IMR-90 (cell line): ENCODE data around the gene CCDC12. TPM values are rescaled to one million over a fixed set of nuclear protein-coding genes. Genes with fewer than 3 reads are reported as not detected.

ENCODE experiments used
- ATAC-seq: fragments of 200-7000 bp; cut with Tn5 transposase; 2 replicates; pipeline ENCODE4 v1.9.1; 2020; ENCODE audit warnings: low read depth, mild to moderate bottlenecking, moderate library complexity
- BruUV-seq: library from RNA; stranded (reverse); fragments of 400-500 nt; replicated peaks from 2 replicates; lab custom pipeline; 2021; lab: Mats Ljungman, UMichigan
- CTCF ChIA-PET: fragments of 300-600 bp; formaldehyde crosslinking; extraction: SDS; loops from one replicate; lab custom pipeline; 2021; ENCODE audit warnings: antibody characterized with exemption; lab: Yijun Ruan, JAX
- POLR2A ChIA-PET: fragments of 300-600 bp; sonication (Branson Sonifier 250); formaldehyde crosslinking; loops from one replicate; lab custom pipeline; 2022; ENCODE audit warnings: antibody characterized with exemption; ENCODE audit not compliant: unreplicated experiment; lab: Charles Lee
- DNase-seq: peaks from one replicate; pipeline ENCODE4 v3.0.0; 2013
- H2AFZ ChIP-seq: replicated peaks from 2 replicates; pipeline ENCODE3; 2013; ENCODE audit warnings: low read length, mild to moderate bottlenecking; ENCODE audit not compliant: poor library complexity
- H2AK5ac ChIP-seq: 2 replicates; pipeline ENCODE4 v1.6.1; 2013; ENCODE audit warnings: low read depth, low read length, inconsistent platforms
- H2AK9ac ChIP-seq: replicated peaks from 2 replicates; pipeline ENCODE3; 2013; ENCODE audit warnings: mild to moderate bottlenecking, low read depth, low read length, moderate library complexity; ENCODE audit not compliant: poor library complexity
- H2BK120ac ChIP-seq: 2 replicates; pipeline ENCODE4 v1.6.1; 2013; ENCODE audit warnings: low read depth, low read length, inconsistent platforms
- H2BK15ac ChIP-seq: 3 replicates; pipeline ENCODE4 v1.6.1; 2013; ENCODE audit warnings: low read depth, low read length, inconsistent platforms
- H2BK20ac ChIP-seq: 2 replicates; pipeline ENCODE4 v1.6.1; 2013; ENCODE audit warnings: low read depth, mild to moderate bottlenecking, inconsistent platforms, low read length, moderate library complexity
- H2BK5ac ChIP-seq: 2 replicates; pipeline ENCODE4 v1.6.1; 2013; ENCODE audit warnings: mild to moderate bottlenecking, low read depth, low read length, inconsistent platforms; ENCODE audit not compliant: poor library complexity, severe bottlenecking
- H3K14ac ChIP-seq: replicated peaks from 2 replicates; pipeline ENCODE4 v1.6.1; 2013; ENCODE audit warnings: low read depth, low read length, inconsistent platforms
- H3K18ac ChIP-seq: 2 replicates; pipeline ENCODE4 v1.6.1; 2013; ENCODE audit warnings: low read depth, low read length, control low read depth
- H3K23ac ChIP-seq: 2 replicates; pipeline ENCODE4 v1.6.1; 2013; ENCODE audit warnings: low read depth, low read length, inconsistent platforms
- H3K27ac ChIP-seq: 2 replicates; pipeline ENCODE4 v1.5.1; 2013; ENCODE audit warnings: mild to moderate bottlenecking, control low read depth, low read length; ENCODE audit not compliant: insufficient read depth
- H3K27me3 ChIP-seq: 2 replicates; pipeline ENCODE4 v1.6.1; 2013; ENCODE audit warnings: low read length; ENCODE audit not compliant: control insufficient read depth, insufficient read depth
- H3K36me3 ChIP-seq: 2 replicates; pipeline ENCODE4 v1.6.1; 2013; ENCODE audit warnings: low read length, mixed read lengths; ENCODE audit not compliant: control insufficient read depth, insufficient read depth
- H3K4ac ChIP-seq: 2 replicates; pipeline ENCODE4 v1.6.1; 2013; ENCODE audit warnings: low read depth, low read length, inconsistent platforms
- H3K4me1 ChIP-seq: 2 replicates; pipeline ENCODE4 v1.6.1; 2013; ENCODE audit warnings: low read length, mixed read lengths; ENCODE audit not compliant: control insufficient read depth, insufficient read depth
- H3K4me2 ChIP-seq: 2 replicates; pipeline ENCODE4 v1.6.1; 2013; ENCODE audit warnings: low read depth, mild to moderate bottlenecking, control low read depth, low read length, moderate library complexity
- H3K4me3 ChIP-seq: 2 replicates; pipeline ENCODE4 v1.5.1; 2013; ENCODE audit warnings: low read depth, mild to moderate bottlenecking, control low read depth, low read length, moderate library complexity; ENCODE audit not compliant: insufficient read depth
- H3K56ac ChIP-seq: 2 replicates; pipeline ENCODE4 v1.6.1; 2013; ENCODE audit warnings: low read length, inconsistent platforms; ENCODE audit not compliant: insufficient read depth; ENCODE audit errors: extremely low read depth
- H3K79me1 ChIP-seq, 2 experiments: 2 replicates each; pipeline ENCODE4 v1.6.1; 2013; ENCODE audit warnings: low read length in 2 of 2, inconsistent platforms in 1 of 2, low read depth in 1 of 2
- H3K9ac ChIP-seq: 2 replicates; pipeline ENCODE4 v1.6.1; 2013; ENCODE audit warnings: low read depth, low read length, control low read depth
- H3K9me1 ChIP-seq: 2 replicates; pipeline ENCODE4 v1.6.1; 2013; ENCODE audit warnings: low read length, inconsistent platforms; ENCODE audit not compliant: insufficient read depth
- H3K9me3 ChIP-seq: 2 replicates; pipeline ENCODE4 v1.6.1; 2013; ENCODE audit warnings: low read length; ENCODE audit not compliant: control insufficient read depth, insufficient read depth
- H4K20me1 ChIP-seq: 2 replicates; pipeline ENCODE4 v1.6.1; 2013; ENCODE audit warnings: low read length, inconsistent platforms; ENCODE audit not compliant: insufficient read depth
- H4K5ac ChIP-seq: 2 replicates; pipeline ENCODE4 v1.6.1; 2013; ENCODE audit warnings: mild to moderate bottlenecking, low read depth, low read length, control low read depth
- H4K8ac ChIP-seq, 2 experiments: 2 replicates each; pipeline ENCODE4 v1.6.1; 2013; ENCODE audit warnings: low read depth in 2 of 2, low read length in 2 of 2, control low read depth in 1 of 2, inconsistent platforms in 1 of 2
- H4K91ac ChIP-seq: 2 replicates; pipeline ENCODE4 v1.6.1; 2013; ENCODE audit warnings: low read depth, low read length, inconsistent platforms; ENCODE audit not compliant: insufficient read depth
- CEBPB ChIP-seq: IDR thresholded peaks from 2 replicates; pipeline ENCODE4 v1.6.1; 2012; ENCODE audit warnings: low read depth, low read length, improper control_type of control experiment
- CHD1 ChIP-seq: IDR thresholded peaks from 2 replicates; pipeline ENCODE4 v1.6.1; 2012; ENCODE audit warnings: low read depth, low read length, improper control_type of control experiment
- FOS ChIP-seq: fragments of 150-350 bp; IDR thresholded peaks from 2 replicates; pipeline ENCODE4 v1.6.1; 2016; ENCODE audit warnings: low read depth, low read length
- MAFK ChIP-seq: IDR thresholded peaks from 2 replicates; pipeline ENCODE4 v1.6.1; 2012; ENCODE audit warnings: low read depth, low read length, improper control_type of control experiment
- MAZ ChIP-seq: IDR thresholded peaks from 2 replicates; pipeline ENCODE4 v1.6.1; 2012; ENCODE audit warnings: low read depth, mild to moderate bottlenecking, low read length, improper control_type of control experiment, moderate library complexity, borderline replicate concordance
- MXI1 ChIP-seq: IDR thresholded peaks from 2 replicates; pipeline ENCODE4 v1.6.1; 2012; ENCODE audit warnings: low read depth, mild to moderate bottlenecking, low read length, moderate library complexity, borderline replicate concordance
- NFE2L2 ChIP-seq: fragments of 150-350 bp; IDR thresholded peaks from 2 replicates; pipeline ENCODE4 v1.6.1; 2016; ENCODE audit warnings: low read depth, mild to moderate bottlenecking, low read length
- POLR2A ChIP-seq: IDR thresholded peaks from 2 replicates; pipeline ENCODE4 v1.6.1; 2012; ENCODE audit warnings: mild to moderate bottlenecking, low read depth, low read length
- RAD21 ChIP-seq: IDR thresholded peaks from 2 replicates; pipeline ENCODE4 v1.6.1; 2012; ENCODE audit warnings: low read length, improper control_type of control experiment
- RCOR1 ChIP-seq: IDR thresholded peaks from 2 replicates; pipeline ENCODE4 v1.6.1; 2012; ENCODE audit warnings: mild to moderate bottlenecking, low read length, improper control_type of control experiment; ENCODE audit not compliant: insufficient replicate concordance
- SMC3 ChIP-seq: fragments of 150-350 bp; IDR thresholded peaks from 2 replicates; pipeline ENCODE4 v1.6.1; 2016; ENCODE audit warnings: low read depth, mild to moderate bottlenecking, antibody characterized with exemption, low read length, moderate library complexity
- WGBS, 2 experiments: methylation state at CpG; one replicate each; pipeline versions ENCODE4 v1.1.5 to v1.1.7; 2013; ENCODE audit warnings: missing lambda C conversion rate in 2 of 2; ENCODE audit not compliant: insufficient read length in 1 of 2; ENCODE audit errors: extremely low coverage in 2 of 2; 5-methylcytosine and 5-hydroxymethylcytosine counted together
- dilution Hi-C: fragments of 300-500 bp; cut with HindIII; formaldehyde crosslinking; loops from one replicate; pipeline ENCODE4 v1.14.3; 2018; ENCODE audit warnings: low sequenced_read_pairs; ENCODE audit not compliant: unreplicated experiment
- in situ Hi-C: fragments of 300-500 bp; cut with MboI; formaldehyde crosslinking; loops from 3 replicates; pipeline ENCODE4 v1.14.3; 2019; ENCODE audit warnings: low sequenced_read_pairs, inconsistent platforms, mixed read lengths
- intact Hi-C: fragments of 100-400 bp; cut with micrococcal nuclease; formaldehyde crosslinking; loops from 2 replicates; pipeline ENCODE4 v1.10.0; 2022
- polyA plus RNA-seq, 3 experiments: library from polyadenylated mRNA; depleted of rRNA; stranded (reverse); fragments of >200 nt; gene quantifications; 2 replicates each; pipeline ENCODE4 v1.2.3, GENCODE V29; 2012; ENCODE audit warnings: low replicate concordance in 1 of 3
- total RNA-seq: library from RNA; depleted of rRNA; stranded (reverse); fragments of >200 nt; gene quantifications from 2 replicates; pipeline ENCODE4 v1.2.3, GENCODE V29; 2012
- TF ChIP-seq, protein P1 (sequence below): conservative IDR thresholded peaks from 2 replicates; pipeline ENCODE4 v1.5.1; 2012; ENCODE audit warnings: mild to moderate bottlenecking, low read depth, low read length, improper control_type of control experiment
- TF ChIP-seq, protein P2 (sequence below): fragments of 150-350 bp; IDR thresholded peaks from 2 replicates; pipeline ENCODE4 v1.6.1; 2017; ENCODE audit warnings: mild to moderate bottlenecking, antibody characterized with exemption, low read length, low read depth
- TF ChIP-seq, protein P3 (sequence below): fragments of 150-350 bp; IDR thresholded peaks from 2 replicates; pipeline ENCODE4 v1.6.1; 2016; ENCODE audit warnings: low read depth, mild to moderate bottlenecking, low read length, moderate library complexity, borderline replicate concordance

Gene CCDC12
- total and polyA plus RNA-seq, 2 of the 4 experiments (the other 2 are of a cell fraction), result 15.2 to 35.1 TPM

GRCh38 chr3:46895761-46896160, 80.8 kb downstream of the CCDC12 start:
- intact Hi-C loops, result loop anchor here (1.0 kb wide), 2 partner anchors 29 to 190 kb away; no protein-coding TSS in a partner anchor
- dilution Hi-C loops, result no loop called here
- ATAC-seq, result no peak

More at GRCh38 chr3:46895761-46896160, 80.8 kb downstream of the CCDC12 start:
- no peak for DNase-seq
- Histone ChIP-seq H3K79me1 (no peaks in the 10 kb centered on the region), H3K23ac (no peak overlapping the region), H2AFZ (no peak overlapping the region), H3K27ac (no peak overlapping the region), H3K9me1 (0 out of 2 replicates have a peak, but pooled peaks cover 3% of the 10 kb centered on the region), H3K4me1 (no peaks in the 10 kb centered on the region; the same call in 1 of the 2 replicates), H3K14ac (no peak overlapping the region), H4K5ac (no peak overlapping the region), H2AK5ac (no peak overlapping the region), H2BK120ac (no peak overlapping the region), H2AK9ac (no peak overlapping the region), H3K4me2 (no peak overlapping the region), H3K4me3 (no peak overlapping the region), H4K8ac (no peak overlapping the region), H3K27me3 (peaks cover 28% of the 10 kb centered on the region), H3K56ac (no peak overlapping the region), H2BK20ac (no peak overlapping the region), H4K91ac (no peak overlapping the region), H3K9me3 (no peaks in the 10 kb centered on the region), H3K36me3 (no peaks in the 10 kb centered on the region), H2BK15ac (no peak overlapping the region), H3K18ac (no peak overlapping the region), H3K4ac (no peak overlapping the region), H2BK5ac (no peak overlapping the region), H4K20me1 (peaks cover 4% of the 10 kb centered on the region; the same call in 1 of the 2 replicates), H3K9ac (no peak overlapping the region)
- POLR2A ChIA-PET, result no interaction called here
- TF ChIP-seq FOS, result no peak
- TF ChIP-seq, protein P1, sequence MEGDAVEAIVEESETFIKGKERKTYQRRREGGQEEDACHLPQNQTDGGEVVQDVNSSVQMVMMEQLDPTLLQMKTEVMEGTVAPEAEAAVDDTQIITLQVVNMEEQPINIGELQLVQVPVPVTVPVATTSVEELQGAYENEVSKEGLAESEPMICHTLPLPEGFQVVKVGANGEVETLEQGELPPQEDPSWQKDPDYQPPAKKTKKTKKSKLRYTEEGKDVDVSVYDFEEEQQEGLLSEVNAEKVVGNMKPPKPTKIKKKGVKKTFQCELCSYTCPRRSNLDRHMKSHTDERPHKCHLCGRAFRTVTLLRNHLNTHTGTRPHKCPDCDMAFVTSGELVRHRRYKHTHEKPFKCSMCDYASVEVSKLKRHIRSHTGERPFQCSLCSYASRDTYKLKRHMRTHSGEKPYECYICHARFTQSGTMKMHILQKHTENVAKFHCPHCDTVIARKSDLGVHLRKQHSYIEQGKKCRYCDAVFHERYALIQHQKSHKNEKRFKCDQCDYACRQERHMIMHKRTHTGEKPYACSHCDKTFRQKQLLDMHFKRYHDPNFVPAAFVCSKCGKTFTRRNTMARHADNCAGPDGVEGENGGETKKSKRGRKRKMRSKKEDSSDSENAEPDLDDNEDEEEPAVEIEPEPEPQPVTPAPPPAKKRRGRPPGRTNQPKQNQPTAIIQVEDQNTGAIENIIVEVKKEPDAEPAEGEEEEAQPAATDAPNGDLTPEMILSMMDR, result no peak
- TF ChIP-seq MAFK, result no peak
- TF ChIP-seq, protein P2, sequence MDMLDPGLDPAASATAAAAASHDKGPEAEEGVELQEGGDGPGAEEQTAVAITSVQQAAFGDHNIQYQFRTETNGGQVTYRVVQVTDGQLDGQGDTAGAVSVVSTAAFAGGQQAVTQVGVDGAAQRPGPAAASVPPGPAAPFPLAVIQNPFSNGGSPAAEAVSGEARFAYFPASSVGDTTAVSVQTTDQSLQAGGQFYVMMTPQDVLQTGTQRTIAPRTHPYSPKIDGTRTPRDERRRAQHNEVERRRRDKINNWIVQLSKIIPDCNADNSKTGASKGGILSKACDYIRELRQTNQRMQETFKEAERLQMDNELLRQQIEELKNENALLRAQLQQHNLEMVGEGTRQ, result no peak
- TF ChIP-seq NFE2L2, result no peak
- no peak for TF ChIP-seq CHD1
- no peak for TF ChIP-seq MAZ
- TF ChIP-seq RAD21, result no peak
- no peak for TF ChIP-seq SMC3
- TF ChIP-seq POLR2A, result no peak
- TF ChIP-seq CEBPB, result no peak
- no peak for TF ChIP-seq MXI1
- TF ChIP-seq RCOR1, result no peak
- TF ChIP-seq, protein P3, sequence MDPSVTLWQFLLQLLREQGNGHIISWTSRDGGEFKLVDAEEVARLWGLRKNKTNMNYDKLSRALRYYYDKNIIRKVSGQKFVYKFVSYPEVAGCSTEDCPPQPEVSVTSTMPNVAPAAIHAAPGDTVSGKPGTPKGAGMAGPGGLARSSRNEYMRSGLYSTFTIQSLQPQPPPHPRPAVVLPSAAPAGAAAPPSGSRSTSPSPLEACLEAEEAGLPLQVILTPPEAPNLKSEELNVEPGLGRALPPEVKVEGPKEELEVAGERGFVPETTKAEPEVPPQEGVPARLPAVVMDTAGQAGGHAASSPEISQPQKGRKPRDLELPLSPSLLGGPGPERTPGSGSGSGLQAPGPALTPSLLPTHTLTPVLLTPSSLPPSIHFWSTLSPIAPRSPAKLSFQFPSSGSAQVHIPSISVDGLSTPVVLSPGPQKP, result no peak
- BruUV-seq, result no TSS peak
- WGBS, 2 experiments, result 100% methylated on average over 1 of the region's 4 CpGs; no CpG with 5 or more reads in 1 of the 2 experiments
- in situ Hi-C loops, result loop anchor here (5.0 to 25.0 kb wide), 2 partner anchors 193 to 408 kb away; partner anchors contain the start of genes RTP3 and TMIE
- CTCF ChIA-PET, result interaction anchor here (1.6 kb wide), 1 partner anchor 188 kb away, joined by 6 read pairs; no protein-coding TSS in a partner anchor
